GM12892 (cell line): Measurements from ENCODE around the gene C12orf56.

Experiments
- DNase-seq: peaks from one replicate; pipeline ENCODE4 v3.0.0; 2011; ENCODE audit not compliant: insufficient read length
- FAIRE-seq: peaks from 2 replicates; lab custom pipeline; 2011; peaks lifted over from hg19 to GRCh38; lab: Jason Lieb, UNC
- POLR2A ChIP-seq: IDR thresholded peaks from 2 replicates; pipeline ENCODE4 v1.6.1; 2011; ENCODE audit warnings: low read depth, low read length, control low read depth
- POLR2AphosphoS5 ChIP-seq: IDR thresholded peaks from 2 replicates; pipeline ENCODE4 v1.6.1; 2011; ENCODE audit warnings: low read depth, low read length, control low read depth
- TAF1 ChIP-seq: IDR thresholded peaks from 2 replicates; pipeline ENCODE4 v1.6.1; 2011; ENCODE audit warnings: low read depth, mild to moderate bottlenecking, control low read depth, low read length, borderline replicate concordance

C12orf56 gene

GRCh38 chr12:64407342-64408223, 17.0 kb upstream of the C12orf56 start:
- no peak for DNase-seq
- no peak for FAIRE-seq
- TF ChIP-seq POLR2AphosphoS5 (no peak), TAF1 (no peak), POLR2A (no peak)

- FAIRE-seq, result no peak
- TF ChIP-seq POLR2AphosphoS5, result peak; percentile 23; the same call in 1 of the 2 replicates
- no peak for TF ChIP-seq POLR2A
- no peak for TF ChIP-seq TAF1
- peak; percentile 34 for DNase-seq
These were observed 14.1 kb upstream of the C12orf56 start for GRCh38 chr12:64404470-64405256.

- DNase-seq (peak; percentile 87), FAIRE-seq (peak; percentile 92)
- TF ChIP-seq POLR2A, result peak; percentile 93
- peak; percentile 95 for TF ChIP-seq POLR2AphosphoS5
- peak; percentile 80 for TF ChIP-seq TAF1
These were observed 13.3 kb upstream of the C12orf56 start, which contains the start of gene XPOT for GRCh38 chr12:64403707-64404469. TSS of gene XPOT (plus strand) at chr12:64404392. CDS start at chr12:64410036, 5,644 bp downstream.

GRCh38 chr12:64402181-64402580, 11.6 kb upstream of the C12orf56 start:
- no peak for TF ChIP-seq TAF1
- DNase-seq, result no peak
- FAIRE-seq, result no peak

- TF ChIP-seq POLR2A, result no peak
- TF ChIP-seq TAF1, result no peak
- TF ChIP-seq POLR2AphosphoS5, result no peak
- no peak for DNase-seq
- no peak for FAIRE-seq
These were observed 9.5 kb upstream of the C12orf56 start for GRCh38 chr12:64400041-64400440.

GRCh38 chr12:64395739-64396138, 5.2 kb upstream of the C12orf56 start:
- TF ChIP-seq TAF1 (no peak), POLR2AphosphoS5 (no peak), POLR2A (no peak)
- no peak for DNase-seq
- FAIRE-seq, result no peak

GRCh38 chr12:64392221-64392620, 1.7 kb upstream of the C12orf56 start:
- FAIRE-seq (peak; percentile 67), DNase-seq (no peak)

GRCh38 chr12:64389154-64389553, 1.4 kb downstream of the C12orf56 start:
- no peak for DNase-seq
- no peak for TF ChIP-seq POLR2A
- no peak for TF ChIP-seq TAF1
- TF ChIP-seq POLR2AphosphoS5, result no peak
- no peak for FAIRE-seq

More at GRCh38 chr12:64392221-64392620, 1.7 kb upstream of the C12orf56 start:
- TF ChIP-seq POLR2AphosphoS5, result no peak
- TF ChIP-seq TAF1, result no peak
- no peak for TF ChIP-seq POLR2A

GRCh38 chr12:64387197-64387816, 3.3 kb downstream of the C12orf56 start:
- no peak for FAIRE-seq
- TF ChIP-seq TAF1 (no peak), POLR2AphosphoS5 (no peak), POLR2A (no peak)
- no peak for DNase-seq

- no peak for TF ChIP-seq POLR2AphosphoS5
- TF ChIP-seq POLR2A, result no peak
- TF ChIP-seq TAF1, result no peak
- FAIRE-seq (no peak), DNase-seq (no peak)
These were observed 5.1 kb downstream of the C12orf56 start for GRCh38 chr12:64385468-64385867.
